Measurements from ENCODE around the gene SFSWAP. TPM values are rescaled to one million over a fixed set of nuclear protein-coding genes. Genes with fewer than 3 reads are reported as not detected.

Gene SFSWAP
- total RNA-seq, 1 experiment from 2014 or later: 76.3 TPM

GRCh38 chr12:131671871-131672270, 39.0 kb upstream of the SFSWAP start:
- Mint-ChIP-seq H3K9me3 (peaks cover 16% of the 10 kb centered on the region), H3K27me3 (ENCODE audit: low read depth) (no peaks in the 10 kb centered on the region; the same call in none of the 2 replicates), H3K27ac (no peak overlapping the region), H3K36me3 (0 out of 2 replicates have a peak, but pooled peaks cover 3% of the 10 kb centered on the region), H3K4me1 (no peaks in the 10 kb centered on the region), H3K4me3 (no peak overlapping the region)
- DNase-seq (ENCODE audit: low spot score) (no peak), ATAC-seq (no peak)
- ChIA-PET CTCF (no interaction called here), POLR2A (no interaction called here)
- TF ChIP-seq ZNF232 (CRISPR knock-in tag; IDR thresholded peaks at IDR 0.05): no peak
- TF ChIP-seq, protein P1, sequence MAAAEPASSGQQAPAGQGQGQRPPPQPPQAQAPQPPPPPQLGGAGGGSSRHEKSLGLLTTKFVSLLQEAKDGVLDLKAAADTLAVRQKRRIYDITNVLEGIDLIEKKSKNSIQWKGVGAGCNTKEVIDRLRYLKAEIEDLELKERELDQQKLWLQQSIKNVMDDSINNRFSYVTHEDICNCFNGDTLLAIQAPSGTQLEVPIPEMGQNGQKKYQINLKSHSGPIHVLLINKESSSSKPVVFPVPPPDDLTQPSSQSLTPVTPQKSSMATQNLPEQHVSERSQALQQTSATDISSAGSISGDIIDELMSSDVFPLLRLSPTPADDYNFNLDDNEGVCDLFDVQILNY (CRISPR knock-in tag; IDR thresholded peaks at IDR 0.05): no peak
- no peak for TF ChIP-seq ETV6 (CRISPR knock-in tag; IDR thresholded peaks at IDR 0.05)

DNA sequence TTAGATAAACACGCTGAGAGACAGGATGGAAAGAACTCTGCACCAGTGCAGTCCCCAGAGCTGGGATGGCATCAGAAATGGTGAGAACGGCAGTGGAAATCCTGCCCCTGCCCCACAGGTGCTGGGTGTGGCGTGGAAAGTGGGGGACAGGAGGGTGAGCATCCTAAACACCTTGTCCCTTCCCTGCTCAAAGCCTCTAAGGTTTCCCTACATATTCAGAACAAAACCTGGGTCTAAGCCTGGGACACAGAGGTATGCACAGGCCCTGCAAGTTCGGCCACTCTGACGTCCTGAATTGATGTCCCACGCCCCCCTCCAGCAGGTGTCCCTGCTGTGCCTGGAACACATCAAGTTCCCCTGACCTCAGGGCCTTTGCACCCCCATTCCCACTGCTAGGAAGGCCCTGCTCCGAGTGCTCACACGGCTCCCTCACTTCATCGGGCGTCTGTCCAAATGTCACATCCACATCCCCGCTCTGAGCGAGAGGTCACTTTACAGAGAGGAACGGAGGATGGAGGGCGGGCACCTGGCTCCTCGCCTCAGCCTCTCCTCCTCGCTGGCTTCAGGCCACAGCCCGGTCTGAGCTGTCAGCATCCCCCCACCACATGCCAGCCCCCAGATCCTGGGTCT, 38.5 kb upstream of the SFSWAP start:
- DNase-seq (ENCODE audit: low spot score) (no peak), ATAC-seq (no peak)
- TF ChIP-seq ZNF425 (CRISPR knock-in tag; conservative IDR thresholded peaks at IDR 0.05): no peak
- Mint-ChIP-seq H3K4me3 (no peak overlapping the region), H3K9me3 (peaks cover 16% of the 10 kb centered on the region), H3K27me3 (ENCODE audit: low read depth) (no peaks in the 10 kb centered on the region; the same call in none of the 2 replicates), H3K27ac (no peak overlapping the region), H3K4me1 (no peaks in the 10 kb centered on the region), H3K36me3 (0 out of 2 replicates have a peak, but pooled peaks cover 3% of the 10 kb centered on the region)
- CTCF ChIA-PET: no interaction called here
- POLR2A ChIA-PET: no interaction called here

DNA sequence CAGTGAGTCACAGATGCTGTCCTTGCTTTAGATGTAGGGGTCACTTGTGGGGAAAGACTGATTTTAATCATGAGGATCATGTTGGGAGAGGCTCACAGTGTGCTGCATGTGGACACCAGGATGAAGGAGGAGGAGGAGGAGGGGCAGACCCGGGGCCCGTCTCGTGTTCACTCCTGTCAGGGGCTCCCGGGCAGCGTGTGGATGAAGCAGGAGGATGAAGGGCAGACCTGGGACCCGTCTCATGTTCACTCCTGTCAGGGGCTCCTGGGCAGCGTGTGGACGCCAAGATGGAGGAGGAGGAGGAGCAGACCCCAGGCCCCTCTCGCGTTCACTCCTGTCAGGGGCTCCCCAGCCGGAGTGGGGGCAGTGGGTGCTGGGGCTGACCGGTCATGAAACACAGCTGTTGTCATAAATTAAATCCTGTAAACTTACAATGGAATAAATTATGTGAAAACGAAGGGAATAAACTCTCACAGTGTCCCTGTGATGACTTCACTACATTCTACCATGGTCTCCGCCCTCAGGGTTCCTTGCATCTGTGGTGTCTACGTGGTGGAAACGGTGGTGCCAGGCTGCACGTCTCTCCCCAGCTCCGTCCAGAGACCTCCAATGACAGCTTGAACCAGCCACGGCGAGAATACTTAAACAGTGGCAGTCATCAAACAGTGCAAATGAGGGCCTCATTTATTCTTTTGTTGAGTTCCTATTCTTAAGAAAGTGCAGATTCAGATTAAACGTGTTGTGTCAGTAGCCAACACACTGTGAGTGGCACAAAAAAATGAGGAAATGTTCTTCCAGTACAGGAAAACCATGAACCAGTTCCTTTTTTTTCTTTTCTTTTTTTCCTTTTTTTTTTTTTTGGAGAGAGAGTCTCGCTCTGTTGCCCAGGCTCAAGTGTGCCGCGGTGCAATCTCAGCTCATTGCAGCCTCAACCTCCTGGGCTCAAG, 37.7 kb upstream of the SFSWAP start:
- H3K27me3 Mint-ChIP-seq (ENCODE audit: low read depth): no peaks in the 10 kb centered on the region; the same call in none of the 2 replicates
- no peaks in the 10 kb centered on the region for H3K4me1 Mint-ChIP-seq
- no peak for DNase-seq (ENCODE audit: low spot score)
- H3K36me3 Mint-ChIP-seq: 0 out of 2 replicates have a peak, but pooled peaks cover 3% of the 10 kb centered on the region
- no peak overlapping the region for H3K4me3 Mint-ChIP-seq
- H3K27ac Mint-ChIP-seq: no peak overlapping the region
- peaks cover 16% of the 10 kb centered on the region for H3K9me3 Mint-ChIP-seq
- ChIA-PET POLR2A (no interaction called here), CTCF (no interaction called here)
- no peak for ATAC-seq
- TF ChIP-seq FOXK1 (CRISPR knock-in tag; IDR thresholded peaks at IDR 0.05) (no peak), AR (CRISPR knock-in tag; IDR thresholded peaks at IDR 0.05) (no peak), CBFB (CRISPR knock-in tag; IDR thresholded peaks at IDR 0.05; ENCODE audit: low read depth) (no peak), MXD4 (CRISPR knock-in tag; IDR thresholded peaks at IDR 0.05; ENCODE audit: borderline replicate concordance) (no peak), IRF2 (CRISPR knock-in tag; IDR thresholded peaks at IDR 0.05; ENCODE audit: borderline replicate concordance, low read depth) (no peak), ZNF423 (CRISPR knock-in tag; IDR thresholded peaks at IDR 0.05) (no peak), ZNF317 (CRISPR knock-in tag; IDR thresholded peaks at IDR 0.05; ENCODE audit: borderline replicate concordance, low read depth) (no peak), USF2 (CRISPR knock-in tag; IDR thresholded peaks at IDR 0.05) (no peak), SMAD3 (CRISPR knock-in tag; IDR thresholded peaks at IDR 0.05; ENCODE audit: borderline replicate concordance) (no peak), NR2C2 (CRISPR knock-in tag; IDR thresholded peaks at IDR 0.05) (no peak), STAT6 (CRISPR knock-in tag; conservative IDR thresholded peaks at IDR 0.05; ENCODE audit: low read depth) (no peak), OVOL2 (CRISPR knock-in tag; IDR thresholded peaks at IDR 0.05; ENCODE audit: borderline replicate concordance) (no peak), E2F1 (CRISPR knock-in tag; IDR thresholded peaks at IDR 0.05) (no peak), JAZF1 (CRISPR knock-in tag; IDR thresholded peaks at IDR 0.05) (no peak), ELF4 (CRISPR knock-in tag; IDR thresholded peaks at IDR 0.05; ENCODE audit: low read depth) (no peak)
